HG02588 (cell line): ENCODE results near the gene KLHDC3.
A peak's percentile ranks its signal among the peaks of the same experiment; 100 is the strongest.
"Not testable (repeated sequence)": the region's sequence is repeated elsewhere in the genome, so short reads cannot be mapped to it uniquely, and the experiment has no call there.

ENCODE experiments used
- ATAC-seq: cut with Tn5 transposase; IDR thresholded peaks from one replicate; pipeline ENCODE4 v1.9.1; 2021; ENCODE audit warnings: mild to moderate bottlenecking, moderate library complexity; ENCODE audit not compliant: unreplicated experiment

KLHDC3 gene

DNA sequence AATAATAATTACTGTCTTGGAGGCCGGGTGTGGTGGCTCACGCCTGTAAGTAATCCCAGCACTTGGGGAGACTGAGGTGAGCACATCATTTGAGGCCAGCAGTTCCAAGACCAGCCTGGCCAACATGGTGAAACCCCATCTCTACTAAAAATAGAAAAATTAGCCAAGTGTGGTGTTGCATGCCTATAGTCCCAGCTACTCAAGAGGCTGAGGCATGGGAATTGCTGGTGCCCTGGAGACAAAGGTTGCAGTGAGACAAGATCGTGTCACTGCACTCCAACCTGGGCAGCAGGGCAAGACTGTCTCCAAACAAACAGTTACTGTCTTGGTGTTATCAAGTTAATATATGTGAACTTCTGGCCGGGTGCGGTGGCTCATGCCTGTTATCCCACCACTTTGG, 12.3 kb downstream of the KLHDC3 start:
- ATAC-seq, result no peak

- ATAC-seq, result no peak
Observed at GRCh38 chr6:43029120-43029519, 15.1 kb downstream of the KLHDC3 start.

GRCh38 chr6:43032326-43032725, 18.3 kb downstream of the KLHDC3 start:
- ATAC-seq, result no peak

GRCh38 chr6:43033496-43034189, 19.6 kb downstream of the KLHDC3 start:
- ATAC-seq, result no peak

DNA sequence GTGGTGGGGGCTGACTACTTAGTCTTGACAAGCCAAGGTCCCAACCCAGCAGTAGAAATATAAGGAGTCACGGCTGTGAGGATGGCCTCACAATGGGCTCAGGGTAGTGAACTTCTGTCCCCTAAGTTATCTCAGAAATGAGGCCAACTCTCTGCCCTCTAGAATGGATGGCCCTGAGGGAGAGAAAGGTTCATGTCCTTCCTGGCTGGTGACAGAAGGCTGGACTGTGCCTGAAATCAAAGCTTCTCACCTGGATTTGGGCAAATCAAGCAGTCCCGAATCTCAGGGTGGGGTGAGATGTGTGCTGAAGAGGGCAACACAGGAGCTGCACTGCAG, 20.1 kb downstream of the KLHDC3 start:
- no peak for ATAC-seq

- ATAC-seq, result no peak
Observed at GRCh38 chr6:43035495-43036194, 21.6 kb downstream of the KLHDC3 start.

- ATAC-seq, result no peak
Observed at GRCh38 chr6:43036712-43037111, 22.7 kb downstream of the KLHDC3 start.

GRCh38 chr6:43037197-43037596, 23.1 kb downstream of the KLHDC3 start:
- no peak for ATAC-seq

- ATAC-seq, result no peak
Observed at GRCh38 chr6:43037706-43038105, 23.7 kb downstream of the KLHDC3 start.

DNA sequence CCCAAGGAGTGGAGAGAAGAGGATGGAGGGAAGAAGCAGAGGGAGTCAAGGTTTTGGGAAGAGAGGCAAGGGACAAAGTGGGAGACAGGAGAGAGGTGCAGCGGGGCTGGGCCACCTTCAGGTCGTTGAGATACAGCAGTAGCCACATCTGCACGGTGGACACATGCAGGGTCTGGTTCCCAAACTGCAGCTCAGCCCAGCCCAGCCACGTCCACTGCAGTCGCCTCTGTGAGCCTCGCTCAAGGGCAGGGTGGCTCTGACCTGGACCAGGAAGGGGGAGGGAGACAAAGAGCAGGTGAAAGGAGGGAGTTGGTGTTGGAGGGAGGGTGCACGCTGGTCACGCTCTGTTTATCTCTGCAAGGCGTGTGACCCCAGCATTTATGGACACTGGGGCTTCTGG, 24.7 kb downstream of the KLHDC3 start:
- ATAC-seq, result no peak

DNA sequence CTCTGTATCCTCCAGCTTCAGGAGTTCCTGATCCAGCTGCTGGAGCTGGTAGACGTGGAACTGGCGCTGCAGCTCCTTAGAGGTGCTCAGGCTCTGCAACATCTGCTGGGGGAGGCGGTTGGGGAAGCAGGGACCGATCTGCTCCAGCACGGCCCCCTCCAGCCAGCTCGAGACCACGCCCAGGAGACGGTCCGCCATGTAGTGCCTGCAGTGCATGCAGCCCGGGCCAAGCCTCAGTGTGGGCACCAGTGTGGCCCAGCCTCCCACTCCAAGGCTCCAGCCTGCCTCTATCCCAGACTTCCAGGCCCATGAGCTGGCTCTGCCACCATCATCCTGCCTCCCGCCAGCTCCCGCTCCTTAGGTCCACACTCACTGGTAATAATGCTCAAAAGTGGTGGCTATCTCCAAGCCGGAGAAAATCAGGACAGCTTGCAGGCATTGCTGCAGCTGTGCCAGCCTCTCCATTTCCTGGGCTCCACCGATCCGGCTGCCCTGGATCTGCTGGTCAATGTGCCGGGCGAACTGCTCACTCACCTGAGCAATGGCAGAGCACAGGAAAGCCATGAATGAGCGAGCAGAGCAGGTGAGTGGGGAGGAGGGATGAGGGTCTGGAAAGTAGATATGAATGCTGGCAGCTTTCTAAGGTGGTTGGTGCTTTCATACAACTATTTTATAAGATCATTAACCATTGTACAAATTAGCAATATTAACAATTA, 26.7 kb downstream of the KLHDC3 start:
- ATAC-seq, result no peak

GRCh38 chr6:43041475-43041874, 27.4 kb downstream of the KLHDC3 start:
- not testable (repeated sequence) for ATAC-seq

- ATAC-seq, result no peak
Observed at GRCh38 chr6:43043310-43043709, 29.3 kb downstream of the KLHDC3 start.

DNA sequence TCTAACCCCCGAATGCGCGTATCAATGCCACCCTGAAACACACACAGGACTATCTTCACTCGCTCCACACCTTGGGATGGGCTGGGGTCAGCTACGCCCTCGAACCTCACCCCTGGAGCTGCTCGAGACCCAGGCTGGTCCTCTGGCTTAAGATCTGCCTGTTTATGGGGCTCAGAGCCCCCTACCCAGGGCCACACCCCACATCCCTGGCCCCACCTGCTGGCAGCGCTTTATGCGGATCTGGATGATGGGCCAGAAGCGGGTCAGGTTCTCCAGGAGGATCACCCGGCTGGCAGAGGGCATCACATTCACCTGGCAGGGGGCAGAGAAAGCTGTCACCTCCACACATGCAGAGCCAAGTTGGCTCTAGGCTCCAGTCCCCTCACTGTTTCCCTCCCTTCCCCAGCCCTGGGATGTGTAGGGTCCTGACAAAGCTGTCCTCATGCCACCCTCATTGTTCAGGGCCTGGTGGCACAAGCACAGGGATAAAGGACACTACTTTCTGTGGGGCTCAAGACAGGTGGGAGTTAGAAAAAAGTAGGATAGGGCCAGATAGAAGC, 31.4 kb downstream of the KLHDC3 start:
- no peak for ATAC-seq

GRCh38 chr6:43047998-43048397, 33.9 kb downstream of the KLHDC3 start:
- no peak for ATAC-seq

GRCh38 chr6:43050981-43051380, 36.9 kb downstream of the KLHDC3 start:
- no peak for ATAC-seq

GRCh38 chr6:43052225-43052841, 38.3 kb downstream of the KLHDC3 start:
- ATAC-seq, result no peak

DNA sequence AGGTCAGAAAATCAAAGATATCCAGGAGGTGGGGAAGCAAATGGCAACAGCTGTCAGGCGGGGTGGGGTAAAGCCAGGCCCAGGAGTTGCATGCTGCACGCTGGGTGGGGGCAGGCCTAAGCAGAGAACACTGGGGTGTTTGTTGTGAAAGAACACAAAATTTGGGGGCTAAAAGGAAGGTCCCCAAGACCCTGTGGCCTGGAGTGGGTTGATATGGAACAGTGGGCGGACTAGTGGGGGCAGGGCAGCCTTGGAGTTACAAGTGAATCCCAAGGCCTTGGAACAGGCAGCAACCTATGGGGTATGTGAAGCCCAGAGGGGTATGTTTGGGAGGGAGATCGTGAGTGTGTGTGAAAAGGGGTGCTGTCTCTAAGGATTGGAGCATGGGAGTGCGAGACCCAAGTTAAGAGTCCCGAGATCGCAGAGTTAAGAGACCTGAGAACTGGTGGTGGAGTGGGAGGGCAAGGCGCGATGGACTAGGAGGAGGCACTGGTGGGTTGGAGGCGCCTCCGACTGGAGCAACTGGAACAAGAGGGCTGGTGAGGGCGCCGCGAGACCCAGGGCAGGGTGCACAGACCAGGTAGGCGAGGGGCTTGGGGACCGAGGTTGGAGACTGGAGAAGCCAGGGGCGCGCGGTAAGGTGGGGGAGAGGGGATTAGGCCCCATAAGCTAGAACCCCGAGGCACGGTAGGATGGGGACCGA, 38.9 kb downstream of the KLHDC3 start:
- ATAC-seq, result peak; percentile 16

GRCh38 chr6:43053545-43054205, 39.6 kb downstream of the KLHDC3 start, which contains the start of gene CUL7:
Gene CUL7 (minus strand): TSS chr6:43053851. CDS start chr6:43052788, 1,063 bp downstream.
- peak; percentile 82 for ATAC-seq
